Thyroid gland (tissue), 4 donors: ENCODE data around the gene ATIC. TPM values are rescaled to one million over a fixed set of nuclear protein-coding genes. Genes with fewer than 3 reads are reported as not detected.

ENCODE experiments used
- DNase-seq, 2 donors: peaks; one replicate each; pipeline ENCODE4 v3.0.0-alpha.2; 2019
- H3K27ac ChIP-seq, 3 donors: fragments of 200-600 bp; sonication (generic); 1 replicate in 2 of 3; 2 replicates in 1 of 3; pipeline ENCODE4 v1.5.1; 2016 to 2019; ENCODE audit warnings: mild to moderate bottlenecking in 1 of 3, moderate library complexity in 1 of 3
- H3K27me3 ChIP-seq: fragments of 200-600 bp; sonication (generic); one replicate; pipeline ENCODE4 v1.5.1; 2019
- H3K36me3 ChIP-seq, 2 donors: fragments of 200-600 bp; sonication (generic); one replicate each; pipeline ENCODE4 v1.5.1; 2016 to 2019
- H3K4me1 ChIP-seq, 2 donors: fragments of 200-600 bp; sonication (generic); one replicate each; pipeline ENCODE4 v1.5.1; 2017 to 2019
- H3K4me3 ChIP-seq, 3 donors: fragments of 200-600 bp; sonication (generic); replicated peaks in 1 of 3; 1 replicate in 2 of 3; 2 replicates in 1 of 3; pipeline ENCODE4 v1.5.1; 2016; ENCODE audit warnings: mild to moderate bottlenecking in 1 of 3
- H3K9me3 ChIP-seq: fragments of 200-600 bp; sonication (generic); one replicate; pipeline ENCODE4 v1.5.1; 2017
- CTCF ChIP-seq, 6 experiments: fragments of 200-600 bp in 3 of 6; fragments of 450-650 bp in 3 of 6; sonication (generic) in 3 of 6; IDR thresholded peaks; one replicate each; pipeline ENCODE4 v1.5.1; 2016 to 2019; ENCODE audit warnings: antibody characterized with exemption in 6 of 6, mild to moderate bottlenecking in 2 of 6, inconsistent platforms in 1 of 6, moderate library complexity in 1 of 6
- POLR2A ChIP-seq, 2 donors: fragments of 450-650 bp; IDR thresholded peaks; one replicate each; pipeline ENCODE4 v1.6.1; 2017; ENCODE audit warnings: antibody characterized with exemption in 2 of 2, mild to moderate bottlenecking in 2 of 2, moderate library complexity in 1 of 2
- WGBS, 2 donors: methylation state at CpG; one replicate each; pipeline ENCODE4 v1.1.5; 2017; 5-methylcytosine and 5-hydroxymethylcytosine counted together
- intact Hi-C: fragments of 100-400 bp; cut with DNase I; formaldehyde crosslinking; loops from one replicate; pipeline ENCODE4 v1.15.1; 2023
- total RNA-seq, 4 donors: library from RNA; depleted of rRNA; stranded (reverse); fragments of >200 nt; gene quantifications; one replicate each; pipeline ENCODE4 v1.2.3, GENCODE V29; 2016

Gene ATIC
- total RNA-seq, 4 donors from 2014 or later, result 25.7 to 35.1 (median 27.4) TPM

GRCh38 chr2:215396595-215397313 is 84.9 kb downstream of the ATIC start:
- DNase-seq, result no peak
- H3K27me3 ChIP-seq, result no peaks in the 10 kb centered on the region
- no peak overlapping the region for H3K4me3 ChIP-seq
- WGBS, 2 donors, result 61 to 77% methylated on average over 2 of the region's 2 CpGs
- no peaks in the 10 kb centered on the region for H3K9me3 ChIP-seq
- no peaks in the 10 kb centered on the region for H3K36me3 ChIP-seq
- intact Hi-C loops, result no loop called here
- TF ChIP-seq CTCF (IDR thresholded peaks at IDR 0.05) (no peak), POLR2A (IDR thresholded peaks at IDR 0.05) (no peak)
- no peak overlapping the region for H3K27ac ChIP-seq
- no peaks in the 10 kb centered on the region for H3K4me1 ChIP-seq

- 56 to 65% methylated on average over 9 of the region's 9 CpGs for WGBS, 2 donors
- no peak for DNase-seq
- no peaks in the 10 kb centered on the region for H3K4me1 ChIP-seq
- H3K4me3 ChIP-seq, result no peak overlapping the region
- H3K27me3 ChIP-seq, result no peaks in the 10 kb centered on the region
- H3K9me3 ChIP-seq, result no peaks in the 10 kb centered on the region
- H3K36me3 ChIP-seq, result no peaks in the 10 kb centered on the region
- intact Hi-C loops, result no loop called here
- no peak for TF ChIP-seq POLR2A (IDR thresholded peaks at IDR 0.05)
- no peak for TF ChIP-seq CTCF (IDR thresholded peaks at IDR 0.05)
- no peak overlapping the region for H3K27ac ChIP-seq
Observed at GRCh38 chr2:215397632-215398341, 85.9 kb downstream of the ATIC start.

GRCh38 chr2:215399067-215399716 is 87.3 kb downstream of the ATIC start:
- intact Hi-C loops, result no loop called here
- Histone ChIP-seq H3K4me3 (no peak overlapping the region), H3K36me3 (no peaks in the 10 kb centered on the region), H3K9me3 (no peaks in the 10 kb centered on the region), H3K4me1 (no peaks in the 10 kb centered on the region), H3K27me3 (no peaks in the 10 kb centered on the region), H3K27ac (no peak overlapping the region)
- no peak for TF ChIP-seq CTCF (IDR thresholded peaks at IDR 0.05)
- TF ChIP-seq POLR2A (IDR thresholded peaks at IDR 0.05), result no peak
- WGBS, 2 donors, result 84 to 85% methylated on average over 3 of the region's 3 CpGs
- DNase-seq, result no peak

Other genes with a start within 250 kb of the ATIC start
- gene ABCA12, start 173.4 kb upstream of the ATIC start, total RNA-seq, result not detected
- gene FN1, start 124.0 kb downstream of the ATIC start, total RNA-seq, result 100 to 1,000 TPM in 2 of 4 donors, 10 to 100 TPM in 2; 89.1 to 312 (median 156) TPM